ENCODE measurements around the gene UXT.

GRCh38 chrX:47651043-47651905 is 7.7 kb downstream of the UXT start:
- TF ChIP-seq EZH2 (IDR thresholded peaks at IDR 0.05) (no peak), POLR2AphosphoS5 (IDR thresholded peaks at IDR 0.05; ENCODE audit: borderline replicate concordance, low read depth, low read length) (no peak)
